ACHN (cell line): ENCODE measurements around the gene MTCL3.

Source experiments
- DNase-seq: peaks from one replicate; pipeline ENCODE4 v3.0.0-alpha.2; 2015
- in situ Hi-C: cut with HindIII; loops from 2 replicates; pipeline ENCODE4 v1.10.0; 2017; ENCODE audit warnings: low sequenced_read_pairs, low pct_ligation_motif_present, low pct_unique_long_range_greater_than_20kb

Gene MTCL3

GRCh38 chr6:127516662-127517273, 2.4 kb downstream of the MTCL3 start:
- peak; percentile 77 for DNase-seq
- in situ Hi-C loops = no loop called here

GRCh38 chr6:127515794-127516661, 3.1 kb downstream of the MTCL3 start:
- DNase-seq = peak; percentile 84
- in situ Hi-C loops = no loop called here

GRCh38 chr6:127515234-127515793, 3.8 kb downstream of the MTCL3 start:
- peak; percentile 61 for DNase-seq
- in situ Hi-C loops = no loop called here

- DNase-seq = peak; percentile 64
Measured at GRCh38 chr6:127514773-127515227, 4.3 kb downstream of the MTCL3 start.

GRCh38 chr6:127514179-127514772, 4.9 kb downstream of the MTCL3 start:
- in situ Hi-C loops = no loop called here
- no peak for DNase-seq

More at GRCh38 chr6:127514773-127515227, 4.3 kb downstream of the MTCL3 start:
- in situ Hi-C loops = no loop called here

GRCh38 chr6:127513425-127513824, 5.7 kb downstream of the MTCL3 start:
- in situ Hi-C loops = no loop called here
- DNase-seq = no peak

- DNase-seq = no peak
- in situ Hi-C loops = no loop called here
Measured at GRCh38 chr6:127510876-127511275, 8.3 kb downstream of the MTCL3 start.

- in situ Hi-C loops = no loop called here
- no peak for DNase-seq
Measured at GRCh38 chr6:127506894-127507293, 12.2 kb downstream of the MTCL3 start.

GRCh38 chr6:127503022-127503421, 16.1 kb downstream of the MTCL3 start:
- in situ Hi-C loops = no loop called here
- DNase-seq = no peak

- DNase-seq = no peak
- in situ Hi-C loops = no loop called here
Measured at GRCh38 chr6:127497410-127497809, 21.7 kb downstream of the MTCL3 start.

- in situ Hi-C loops = no loop called here
- no peak for DNase-seq
Measured at GRCh38 chr6:127496471-127496870, 22.7 kb downstream of the MTCL3 start.

GRCh38 chr6:127494240-127494767, 24.8 kb downstream of the MTCL3 start:
- in situ Hi-C loops = no loop called here
- no peak for DNase-seq

GRCh38 chr6:127489248-127489647, 29.9 kb downstream of the MTCL3 start:
- in situ Hi-C loops = no loop called here
- DNase-seq = no peak

- in situ Hi-C loops = no loop called here
- no peak for DNase-seq
Measured at GRCh38 chr6:127486934-127487333, 32.2 kb downstream of the MTCL3 start.

GRCh38 chr6:127484212-127484863, 34.8 kb downstream of the MTCL3 start:
- DNase-seq = peak; percentile 64
- in situ Hi-C loops = no loop called here

- no peak for DNase-seq
Measured at GRCh38 chr6:127483399-127484055, 35.6 kb downstream of the MTCL3 start.

GRCh38 chr6:127482325-127482724, 36.8 kb downstream of the MTCL3 start:
- in situ Hi-C loops = no loop called here
- no peak for DNase-seq

More at GRCh38 chr6:127483399-127484055, 35.6 kb downstream of the MTCL3 start:
- in situ Hi-C loops = no loop called here

- peak; percentile 93 for DNase-seq
- in situ Hi-C loops = no loop called here
Measured at GRCh38 chr6:127481628-127482027, 37.5 kb downstream of the MTCL3 start.
